Loucy (cell line): ENCODE measurements around the gene TM9SF4.

ENCODE experiments used
- CTCF ChIP-seq: fragments of 200-600 bp; sonication (generic); conservative IDR thresholded peaks from 2 replicates; pipeline ENCODE4 v1.5.1; 2014; ENCODE audit warnings: mild to moderate bottlenecking, antibody characterized with exemption, low read length
- EZH2phosphoT487 ChIP-seq: fragments of 200-600 bp; IDR thresholded peaks from 2 replicates; pipeline ENCODE4 v1.6.1; 2018; ENCODE audit warnings: antibody characterized with exemption, mild to moderate bottlenecking, moderate library complexity, borderline replicate concordance

- TF ChIP-seq EZH2phosphoT487 = no peak
- no peak for TF ChIP-seq CTCF
Measured at GRCh38 chr20:32153771-32154170, 44.3 kb downstream of the TM9SF4 start.
